COLO668 (cell line): ENCODE results near the gene IL34.
"Not testable (repeated sequence)": the region's sequence is repeated elsewhere in the genome, so short reads cannot be mapped to it uniquely, and the experiment has no call there.

Experiments
- DNase-seq: peaks from one replicate; lab custom pipeline; 2025; ENCODE audit not compliant: unreplicated experiment; lab: John Stamatoyannopoulos, UW

Gene IL34

GRCh38 chr16:70646260-70647241, at the start of gene IL34:
IL34 (plus strand) TSS chr16:70646559; CDS start chr16:70646948, 389 bp downstream.
- DNase-seq: peak; percentile 62

- DNase-seq: no peak
Observed at GRCh38 chr16:70597135-70597835, 49.1 kb upstream of the IL34 start.

- DNase-seq: no peak
Observed at GRCh38 chr16:70598937-70599503, 47.3 kb upstream of the IL34 start.

GRCh38 chr16:70600730-70601129, 45.6 kb upstream of the IL34 start:
- DNase-seq: no peak

- DNase-seq: no peak
Observed at GRCh38 chr16:70601576-70602575, 44.5 kb upstream of the IL34 start.

GRCh38 chr16:70602831-70603230, 43.5 kb upstream of the IL34 start:
- no peak for DNase-seq

GRCh38 chr16:70604407-70605282, 41.7 kb upstream of the IL34 start:
- no peak for DNase-seq

- no peak for DNase-seq
Observed at GRCh38 chr16:70605283-70605657, 41.1 kb upstream of the IL34 start.

GRCh38 chr16:70608521-70608920, 37.8 kb upstream of the IL34 start:
- no peak for DNase-seq

GRCh38 chr16:70610273-70611223, 35.8 kb upstream of the IL34 start:
- no peak for DNase-seq

- no peak for DNase-seq
Observed at GRCh38 chr16:70611224-70611598, 35.1 kb upstream of the IL34 start.

- no peak for DNase-seq
Observed at GRCh38 chr16:70611785-70612303, 34.5 kb upstream of the IL34 start.

GRCh38 chr16:70612931-70613330, 33.4 kb upstream of the IL34 start:
- DNase-seq: no peak

GRCh38 chr16:70614208-70614951, 32.0 kb upstream of the IL34 start:
- no peak for DNase-seq

- no peak for DNase-seq
Observed at GRCh38 chr16:70615945-70616344, 30.4 kb upstream of the IL34 start.

- DNase-seq: not testable (repeated sequence)
Observed at GRCh38 chr16:70621864-70622263, 24.5 kb upstream of the IL34 start.

- no peak for DNase-seq
Observed at GRCh38 chr16:70627696-70628095, 18.7 kb upstream of the IL34 start.
